Thyroid gland (tissue), 4 donors: ENCODE measurements around the gene FGGY. TPM values are rescaled to one million over a fixed set of nuclear protein-coding genes. Genes with fewer than 3 reads are reported as not detected.

ENCODE experiments used
- DNase-seq, 2 donors: peaks; one replicate each; pipeline ENCODE4 v3.0.0-alpha.2; 2019
- H3K27ac ChIP-seq, 3 donors: fragments of 200-600 bp; sonication (generic); 1 replicate in 2 of 3; 2 replicates in 1 of 3; pipeline ENCODE4 v1.5.1; 2016 to 2019; ENCODE audit warnings: mild to moderate bottlenecking in 1 of 3, moderate library complexity in 1 of 3
- H3K27me3 ChIP-seq: fragments of 200-600 bp; sonication (generic); one replicate; pipeline ENCODE4 v1.5.1; 2019
- H3K36me3 ChIP-seq, 2 donors: fragments of 200-600 bp; sonication (generic); one replicate each; pipeline ENCODE4 v1.5.1; 2016 to 2019
- H3K4me1 ChIP-seq, 2 donors: fragments of 200-600 bp; sonication (generic); one replicate each; pipeline ENCODE4 v1.5.1; 2017 to 2019
- H3K4me3 ChIP-seq, 3 donors: fragments of 200-600 bp; sonication (generic); replicated peaks in 1 of 3; 1 replicate in 2 of 3; 2 replicates in 1 of 3; pipeline ENCODE4 v1.5.1; 2016; ENCODE audit warnings: mild to moderate bottlenecking in 1 of 3
- H3K9me3 ChIP-seq: fragments of 200-600 bp; sonication (generic); one replicate; pipeline ENCODE4 v1.5.1; 2017
- POLR2A ChIP-seq, 2 donors: fragments of 450-650 bp; IDR thresholded peaks; one replicate each; pipeline ENCODE4 v1.6.1; 2017; ENCODE audit warnings: antibody characterized with exemption in 2 of 2, mild to moderate bottlenecking in 2 of 2, moderate library complexity in 1 of 2
- WGBS, 2 donors: methylation state at CpG; one replicate each; pipeline ENCODE4 v1.1.5; 2017; 5-methylcytosine and 5-hydroxymethylcytosine counted together
- intact Hi-C: fragments of 100-400 bp; cut with DNase I; formaldehyde crosslinking; loops from one replicate; pipeline ENCODE4 v1.15.1; 2023
- total RNA-seq, 4 donors: library from RNA; depleted of rRNA; stranded (reverse); fragments of >200 nt; gene quantifications; one replicate each; pipeline ENCODE4 v1.2.3, GENCODE V29; 2016
- TF ChIP-seq, protein P1 (sequence below), 6 experiments: fragments of 200-600 bp in 3 of 6; fragments of 450-650 bp in 3 of 6; sonication (generic) in 3 of 6; IDR thresholded peaks; one replicate each; pipeline ENCODE4 v1.5.1; 2016 to 2019; ENCODE audit warnings: antibody characterized with exemption in 6 of 6, mild to moderate bottlenecking in 2 of 6, inconsistent platforms in 1 of 6, moderate library complexity in 1 of 6

FGGY gene
- total RNA-seq, 4 donors from 2014 or later = 24.6 to 46.1 (median 36.4) TPM

DNA sequence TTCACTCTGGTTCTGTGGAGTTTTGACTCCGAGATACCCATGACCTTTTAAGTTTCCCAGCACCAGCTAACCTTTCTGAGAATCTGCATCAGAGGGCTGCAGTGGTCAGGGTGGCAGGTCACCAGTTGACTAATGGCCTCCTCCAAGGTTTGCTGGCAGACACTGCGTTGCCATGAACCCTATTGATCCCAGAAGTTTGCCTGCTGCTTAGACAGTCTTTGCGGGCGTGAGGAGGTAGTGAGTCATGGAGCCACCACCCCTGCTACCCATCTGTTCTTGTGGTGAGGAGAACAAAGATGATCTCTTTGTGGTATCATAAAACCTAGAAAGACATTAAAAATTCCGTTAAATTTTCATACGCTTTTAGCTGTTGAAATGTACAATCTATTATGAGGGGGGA lies 180.4 kb downstream of the FGGY start:
- Histone ChIP-seq H3K27me3 (no peaks in the 10 kb centered on the region), H3K4me1 (no peaks in the 10 kb centered on the region), H3K36me3 (no peaks in the 10 kb centered on the region), H3K9me3 (no peaks in the 10 kb centered on the region), H3K27ac (no peak overlapping the region), H3K4me3 (no peak overlapping the region)
- TF ChIP-seq, protein P1, sequence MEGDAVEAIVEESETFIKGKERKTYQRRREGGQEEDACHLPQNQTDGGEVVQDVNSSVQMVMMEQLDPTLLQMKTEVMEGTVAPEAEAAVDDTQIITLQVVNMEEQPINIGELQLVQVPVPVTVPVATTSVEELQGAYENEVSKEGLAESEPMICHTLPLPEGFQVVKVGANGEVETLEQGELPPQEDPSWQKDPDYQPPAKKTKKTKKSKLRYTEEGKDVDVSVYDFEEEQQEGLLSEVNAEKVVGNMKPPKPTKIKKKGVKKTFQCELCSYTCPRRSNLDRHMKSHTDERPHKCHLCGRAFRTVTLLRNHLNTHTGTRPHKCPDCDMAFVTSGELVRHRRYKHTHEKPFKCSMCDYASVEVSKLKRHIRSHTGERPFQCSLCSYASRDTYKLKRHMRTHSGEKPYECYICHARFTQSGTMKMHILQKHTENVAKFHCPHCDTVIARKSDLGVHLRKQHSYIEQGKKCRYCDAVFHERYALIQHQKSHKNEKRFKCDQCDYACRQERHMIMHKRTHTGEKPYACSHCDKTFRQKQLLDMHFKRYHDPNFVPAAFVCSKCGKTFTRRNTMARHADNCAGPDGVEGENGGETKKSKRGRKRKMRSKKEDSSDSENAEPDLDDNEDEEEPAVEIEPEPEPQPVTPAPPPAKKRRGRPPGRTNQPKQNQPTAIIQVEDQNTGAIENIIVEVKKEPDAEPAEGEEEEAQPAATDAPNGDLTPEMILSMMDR (IDR thresholded peaks at IDR 0.05) = no peak
- no peak for TF ChIP-seq POLR2A (IDR thresholded peaks at IDR 0.05)
- WGBS, 2 donors = 87 to 96% methylated on average over 6 of the region's 6 CpGs
- intact Hi-C loops = no loop called here
- DNase-seq = no peak

DNA sequence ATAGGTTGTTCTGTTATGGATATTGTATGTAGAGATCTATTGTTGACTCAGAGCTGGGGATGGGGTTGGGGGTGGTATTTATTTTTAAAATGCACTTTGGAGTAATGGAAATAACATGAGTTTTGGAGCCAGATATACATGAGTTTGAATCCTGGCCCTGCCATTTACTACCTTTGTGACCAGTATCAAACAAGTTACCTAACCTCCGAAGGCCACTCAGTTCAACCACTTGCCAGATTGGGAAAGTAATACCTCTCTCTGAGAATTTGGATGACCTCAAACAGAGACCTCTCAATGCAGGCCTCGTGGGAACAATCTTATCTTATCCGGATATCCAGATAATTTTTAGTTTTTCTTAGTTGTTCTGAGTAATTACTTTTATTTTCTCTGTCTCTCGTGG lies 181.0 kb downstream of the FGGY start:
- TF ChIP-seq POLR2A (IDR thresholded peaks at IDR 0.05) = no peak
- TF ChIP-seq, protein P1 (IDR thresholded peaks at IDR 0.05) = no peak
- H3K27me3 ChIP-seq = no peaks in the 10 kb centered on the region
- H3K36me3 ChIP-seq = no peaks in the 10 kb centered on the region
- intact Hi-C loops = no loop called here
- no peak overlapping the region for H3K4me3 ChIP-seq
- no peaks in the 10 kb centered on the region for H3K9me3 ChIP-seq
- 86% methylated on average over 4 of the region's 4 CpGs for WGBS, 2 donors
- H3K27ac ChIP-seq = no peak overlapping the region
- H3K4me1 ChIP-seq = peaks cover 0 to 1% of the 10 kb centered on the region in 2 donors
- no peak for DNase-seq

DNA sequence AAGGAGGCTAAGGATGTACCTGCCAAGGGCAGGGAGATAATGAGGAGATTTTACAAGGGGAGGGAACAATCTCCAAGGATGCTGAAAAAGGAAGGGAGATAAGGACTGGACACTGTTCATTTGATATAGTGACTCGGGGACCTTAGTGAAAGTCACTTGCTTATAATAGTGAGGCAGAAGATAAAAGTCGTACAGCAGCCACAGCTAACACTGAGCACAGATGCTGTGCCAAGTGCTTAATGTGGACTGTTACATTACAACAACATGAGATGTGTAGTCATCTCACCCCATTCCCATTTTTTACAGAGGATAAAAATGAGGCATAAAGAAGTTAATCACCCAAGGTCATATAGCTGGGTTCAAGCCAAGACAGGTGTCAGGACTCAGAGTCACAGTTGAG lies 181.9 kb downstream of the FGGY start:
- WGBS, 2 donors = 94 to 95% methylated on average over 2 of the region's 2 CpGs
- TF ChIP-seq, protein P1 (IDR thresholded peaks at IDR 0.05) = no peak
- no peak for TF ChIP-seq POLR2A (IDR thresholded peaks at IDR 0.05)
- intact Hi-C loops = no loop called here

DNA sequence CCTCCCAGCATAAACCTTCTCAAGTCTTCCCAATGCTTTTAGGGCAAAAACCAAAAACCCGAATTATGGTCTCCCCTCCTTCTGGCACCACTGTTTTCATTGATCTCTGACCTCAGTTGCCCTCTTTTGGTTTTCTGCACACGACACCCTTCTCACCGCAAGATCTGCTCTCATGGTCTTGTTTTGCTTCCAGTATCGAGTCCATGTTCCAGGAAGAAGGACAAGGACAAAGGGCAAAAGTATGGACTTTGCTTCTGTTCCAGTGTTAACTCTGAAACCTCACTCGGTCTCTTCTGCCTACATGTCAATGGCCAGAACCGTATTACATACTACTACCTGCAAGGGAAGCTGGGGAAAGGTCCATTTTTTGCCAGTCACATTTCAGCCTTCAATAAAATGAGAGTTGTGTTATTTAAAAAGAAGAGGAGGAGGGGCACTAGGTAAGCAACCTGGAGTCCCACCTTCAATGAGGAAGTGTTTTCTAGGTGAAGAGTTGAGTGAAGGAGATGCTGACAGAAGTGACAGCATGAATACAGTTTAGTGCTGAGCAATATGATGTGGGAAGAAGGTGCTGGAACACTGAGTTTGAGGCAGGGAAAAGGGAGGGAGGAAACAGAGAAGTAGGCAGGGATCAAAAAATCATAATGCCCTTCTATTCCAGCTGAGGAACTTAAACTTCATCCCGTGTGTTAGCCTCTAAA lies 183.4 kb downstream of the FGGY start:
- TF ChIP-seq POLR2A (IDR thresholded peaks at IDR 0.05) = no peak
- TF ChIP-seq, protein P1 (IDR thresholded peaks at IDR 0.05) = no peak
- intact Hi-C loops = no loop called here
- DNase-seq = no peak
- Histone ChIP-seq H3K4me3 (no peak overlapping the region), H3K4me1 (peaks cover 0 to 3% of the 10 kb centered on the region in 2 donors), H3K9me3 (no peaks in the 10 kb centered on the region), H3K27me3 (no peaks in the 10 kb centered on the region), H3K27ac (no peak overlapping the region), H3K36me3 (no peaks in the 10 kb centered on the region)
- 93 to 96% methylated on average over 7 of the region's 7 CpGs for WGBS, 2 donors

More for the DNA sequence above, 181.9 kb downstream of the FGGY start:
- no peak for DNase-seq
- Histone ChIP-seq H3K9me3 (no peaks in the 10 kb centered on the region), H3K27ac (no peak overlapping the region), H3K36me3 (no peaks in the 10 kb centered on the region), H3K4me3 (no peak overlapping the region), H3K27me3 (no peaks in the 10 kb centered on the region), H3K4me1 (peaks cover 0 to 3% of the 10 kb centered on the region in 2 donors)

DNA sequence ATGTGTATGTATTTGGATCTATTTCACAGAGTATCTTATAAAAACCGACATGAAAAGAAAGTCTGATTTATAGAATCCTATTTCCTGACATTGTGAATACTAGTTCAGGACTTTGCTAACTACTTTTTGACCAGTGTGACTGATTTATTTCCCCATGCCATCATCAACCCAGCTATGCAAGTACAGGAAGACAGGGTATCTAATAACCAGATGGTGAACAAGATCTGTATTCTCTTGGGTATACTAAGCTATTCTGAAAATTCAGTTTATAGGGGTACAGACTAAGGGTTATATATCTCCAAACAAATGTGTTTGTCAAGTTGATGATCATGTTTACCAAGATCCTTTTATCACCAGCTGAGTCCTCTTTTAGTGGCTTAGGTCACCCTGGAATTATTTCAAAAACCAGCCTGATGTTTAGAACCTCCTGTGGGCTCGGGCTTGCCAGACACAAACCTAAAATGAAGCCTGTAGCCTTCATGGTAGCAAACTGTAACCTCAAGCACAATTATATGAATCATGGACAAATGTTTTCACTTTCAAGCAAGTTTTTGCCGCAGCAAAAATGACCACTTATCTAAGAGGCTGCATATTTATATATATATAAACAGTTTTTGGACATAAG lies 185.1 kb downstream of the FGGY start:
- Histone ChIP-seq H3K27me3 (no peaks in the 10 kb centered on the region), H3K9me3 (no peaks in the 10 kb centered on the region), H3K36me3 (no peaks in the 10 kb centered on the region), H3K4me3 (no peak overlapping the region), H3K4me1 (peaks cover 0 to 3% of the 10 kb centered on the region in 2 donors), H3K27ac (no peak overlapping the region)
- intact Hi-C loops = no loop called here
- TF ChIP-seq POLR2A (IDR thresholded peaks at IDR 0.05) = no peak
- TF ChIP-seq, protein P1 (IDR thresholded peaks at IDR 0.05) = no peak
- no peak for DNase-seq
- WGBS, 2 donors = 86 to 90% methylated on average over 3 of the region's 3 CpGs
